Psoas muscle (tissue), 8 donors: ENCODE data around the gene RAB31. TPM values are rescaled to one million over a fixed set of nuclear protein-coding genes. Genes with fewer than 3 reads are reported as not detected.

ENCODE experiments used
- ATAC-seq, 4 donors: fragments of 200-7000 bp; cut with Tn5 transposase; one replicate each; pipeline ENCODE4 v1.9.1; 2020; ENCODE audit warnings: moderate library complexity in 3 of 4, mild to moderate bottlenecking in 2 of 4
- DNase-seq, 2 donors: peaks; one replicate each; pipeline ENCODE4 v3.0.0-alpha.2; 2020
- H3K27ac ChIP-seq: fragments of 200-600 bp; one replicate; pipeline ENCODE4 v1.8.0; 2022
- H3K27me3 ChIP-seq, 3 donors: fragments of 200-600 bp in 1 of 3; one replicate each; pipeline versions ENCODE4 v1.6.1 to v1.8.0; 2013 to 2022; ENCODE audit warnings: low read length in 2 of 3, mild to moderate bottlenecking in 2 of 3, moderate library complexity in 1 of 3; ENCODE audit not compliant: insufficient read depth in 3 of 3
- H3K36me3 ChIP-seq, 2 donors: fragments of 200-600 bp in 1 of 2; one replicate each; pipeline versions ENCODE4 v1.6.1 to v1.8.0; 2013 to 2022; ENCODE audit warnings: low read depth in 1 of 2, mild to moderate bottlenecking in 1 of 2, moderate library complexity in 1 of 2; ENCODE audit not compliant: insufficient read depth in 1 of 2
- H3K4me1 ChIP-seq: fragments of 200-600 bp; one replicate; pipeline ENCODE4 v1.8.0; 2022
- H3K4me3 ChIP-seq: fragments of 200-600 bp; one replicate; pipeline ENCODE4 v1.8.0; 2022; ENCODE audit warnings: mild to moderate bottlenecking
- H3K9me3 ChIP-seq: fragments of 200-600 bp; one replicate; pipeline ENCODE4 v1.8.0; 2022
- CTCF ChIP-seq: fragments of 200-600 bp; IDR thresholded peaks from one replicate; pipeline ENCODE4 v1.8.0; 2022; ENCODE audit warnings: antibody characterized with exemption
- WGBS, 3 donors: extraction: QIAGEN DNeasy Blood & Tissue Kit; methylation state at CpG; one replicate each; pipeline versions ENCODE4 v1.1.6 to v1.1.7; 2013; 5-methylcytosine and 5-hydroxymethylcytosine counted together
- intact Hi-C, 2 donors: fragments of 100-400 bp; cut with DNase I; formaldehyde crosslinking; loops; one replicate each; pipeline versions ENCODE4 v1.11.0 to v1.14.2; 2022
- polyA plus RNA-seq, 3 donors: library from polyadenylated mRNA; stranded (reverse); fragments of 200-250 nt; gene quantifications; one replicate each; pipeline ENCODE4 v1.2.3, GENCODE V29; 2013
- total RNA-seq, 4 donors: library from RNA; stranded (reverse); fragmentation: NEBNext Ultra II Directional in 2 of 4; extraction: Animal tissue kit (Norgen Biotek cat#: 25700) in 2 of 4; gene quantifications; one replicate each; pipeline versions ENCODE4 v1.2.1 to v1.2.4, GENCODE V29; 2021 to 2023
- donor health status: healthy with polysubstance abuse.
- donor health status: DM: no; HTN: no; CAD: no; lungs with moderate emphysema.
- donor health status: Bipolar disorder and iron deficiency.
- donor health status: healthy.
- donor health status: DM: yes; HTN: yes; CAD: no.
- donor health status: DM: no; HTN: no; CAD: no.
- donor health status: DM: no; HTN: no; CAD: no.
- donor health status: DM: yes; HTN: yes; CAD: no.

The RAB31 gene
- total and polyA plus RNA-seq, 7 donors: 2.2 to 8.9 (median 5.3) TPM

GRCh38 chr18:9665314-9665713 is 42.8 kb upstream of the RAB31 start:
- Histone ChIP-seq H3K36me3 (no peaks in the 10 kb centered on the region), H3K4me3 (no peak overlapping the region), H3K4me1 (no peaks in the 10 kb centered on the region), H3K9me3 (no peaks in the 10 kb centered on the region), H3K27ac (no peak overlapping the region), H3K27me3 (no peaks in the 10 kb centered on the region)
- no peak for TF ChIP-seq CTCF
- WGBS, 3 donors: 76 to 83% (median 80%) methylated on average over 3 of the region's 3 CpGs
- intact Hi-C loops: no loop called here
- DNase-seq (no peak), ATAC-seq (no peak)

- no peak for DNase-seq
- Histone ChIP-seq H3K36me3 (no peaks in the 10 kb centered on the region), H3K27me3 (no peaks in the 10 kb centered on the region), H3K9me3 (no peaks in the 10 kb centered on the region), H3K4me1 (no peaks in the 10 kb centered on the region), H3K4me3 (no peak overlapping the region), H3K27ac (no peak overlapping the region)
- no peak for ATAC-seq
- TF ChIP-seq CTCF: no peak
- intact Hi-C loops: no loop called here
- WGBS, 3 donors: 90 to 95% (median 92%) methylated on average over 3 of the region's 3 CpGs
These were observed 41.6 kb upstream of the RAB31 start for GRCh38 chr18:9666548-9666947.

- H3K27me3 ChIP-seq: peaks cover 0 to 4% (median 2%) of the 10 kb centered on the region in 3 donors
- intact Hi-C loops: no loop called here
- H3K4me3 ChIP-seq: no peak overlapping the region
- no peaks in the 10 kb centered on the region for H3K36me3 ChIP-seq
- WGBS, 3 donors: 96 to 97% (median 97%) methylated on average over 3 of the region's 3 CpGs
- ATAC-seq: no peak
- H3K27ac ChIP-seq: no peak overlapping the region
- no peaks in the 10 kb centered on the region for H3K9me3 ChIP-seq
- TF ChIP-seq CTCF: no peak
- no peaks in the 10 kb centered on the region for H3K4me1 ChIP-seq
- DNase-seq: no peak
These were observed 39.1 kb upstream of the RAB31 start for GRCh38 chr18:9669016-9669415.

- H3K36me3 ChIP-seq: no peaks in the 10 kb centered on the region
- ATAC-seq: no peak
- DNase-seq: no peak
- WGBS, 3 donors: 72 to 78% (median 72%) methylated on average over 7 of the region's 7 CpGs
- H3K27me3 ChIP-seq: peaks cover 0 to 13% (median 4%) of the 10 kb centered on the region in 3 donors
- H3K9me3 ChIP-seq: no peaks in the 10 kb centered on the region
- H3K4me3 ChIP-seq: no peak overlapping the region
- H3K4me1 ChIP-seq: no peaks in the 10 kb centered on the region
- no peak for TF ChIP-seq CTCF
- H3K27ac ChIP-seq: no peak overlapping the region
- intact Hi-C loops: loop anchor here in 1 of 2 donors (10.0 kb wide), 1 partner anchor 96 kb away; no protein-coding TSS in a partner anchor
These were observed 36.9 kb upstream of the RAB31 start for GRCh38 chr18:9671214-9671613.
